Activated CD4-positive, alpha-beta memory T cell treated with anti-CD3 and anti-CD28 coated beads, Interleukin-2, amount 10 ng/mL, durations not matched to agents 7 days and 5 days (primary cell): ENCODE data around the gene PHLDB3. TPM values are rescaled to one million over a fixed set of nuclear protein-coding genes. Genes with fewer than 3 reads are reported as not detected.

Source experiments
- CTCF ChIA-PET: fragments of 350-600 bp; sonication (Branson Sonifier 250); formaldehyde crosslinking; loops from one replicate; lab custom pipeline; 2021; ENCODE audit warnings: antibody characterized with exemption, inconsistent platforms; lab: Charles Lee
- POLR2A ChIA-PET: fragments of 350-600 bp; sonication (Branson Sonifier 250); formaldehyde crosslinking; loops from one replicate; lab custom pipeline; 2021; ENCODE audit warnings: antibody characterized with exemption; lab: Charles Lee
- DNase-seq: peaks from one replicate; pipeline ENCODE4 v3.0.0-alpha.2; 2020
- H3K27ac Mint-ChIP-seq: one replicate; pipeline ENCODE4 v1.8.0; 2021; ENCODE audit warnings: mild to moderate bottlenecking, mixed read lengths
- H3K27me3 Mint-ChIP-seq: one replicate; pipeline ENCODE4 v1.8.0; 2021; ENCODE audit warnings: mixed read lengths
- H3K36me3 Mint-ChIP-seq: one replicate; pipeline ENCODE4 v1.8.0; 2021; ENCODE audit warnings: low read depth, mixed read lengths
- H3K4me1 Mint-ChIP-seq: one replicate; pipeline ENCODE4 v1.8.0; 2021; ENCODE audit warnings: mixed read lengths
- H3K4me3 Mint-ChIP-seq: one replicate; pipeline ENCODE4 v1.8.0; 2021; ENCODE audit warnings: mild to moderate bottlenecking, mixed read lengths
- H3K9me3 Mint-ChIP-seq: one replicate; pipeline ENCODE4 v1.8.0; 2021; ENCODE audit warnings: mixed read lengths
- total RNA-seq, 2 experiments: library from RNA; stranded (reverse); gene quantifications; one replicate each; pipeline ENCODE4 v1.2.3, GENCODE V29; 2021

Gene PHLDB3
- total RNA-seq, 2 experiments from 2014 or later = 12.0 to 15.2 TPM

GRCh38 chr19:43489310-43489709 is 15.2 kb downstream of the PHLDB3 start:
- POLR2A ChIA-PET = no interaction called here
- no peak for DNase-seq
- Mint-ChIP-seq H3K4me3 (no peak overlapping the region), H3K4me1 (no peaks in the 10 kb centered on the region), H3K27me3 (no peaks in the 10 kb centered on the region), H3K9me3 (no peaks in the 10 kb centered on the region), H3K27ac (no peak overlapping the region), H3K36me3 (peaks cover under 1% of the 10 kb centered on the region)
- CTCF ChIA-PET = no interaction called here

GRCh38 chr19:43488179-43488578 is 16.4 kb downstream of the PHLDB3 start:
- CTCF ChIA-PET = no interaction called here
- DNase-seq = no peak
- Mint-ChIP-seq H3K27ac (no peak overlapping the region), H3K36me3 (no peaks in the 10 kb centered on the region), H3K4me1 (no peaks in the 10 kb centered on the region), H3K9me3 (no peaks in the 10 kb centered on the region), H3K4me3 (no peak overlapping the region), H3K27me3 (no peaks in the 10 kb centered on the region)
- POLR2A ChIA-PET = no interaction called here

GRCh38 chr19:43486412-43486811 is 18.1 kb downstream of the PHLDB3 start:
- no peaks in the 10 kb centered on the region for H3K36me3 Mint-ChIP-seq
- CTCF ChIA-PET = no interaction called here
- no peak overlapping the region for H3K27ac Mint-ChIP-seq
- no peak for DNase-seq
- H3K4me1 Mint-ChIP-seq = no peaks in the 10 kb centered on the region
- no peak overlapping the region for H3K4me3 Mint-ChIP-seq
- no peaks in the 10 kb centered on the region for H3K27me3 Mint-ChIP-seq
- POLR2A ChIA-PET = no interaction called here
- no peaks in the 10 kb centered on the region for H3K9me3 Mint-ChIP-seq

GRCh38 chr19:43485951-43486350 is 18.6 kb downstream of the PHLDB3 start:
- ChIA-PET POLR2A (no interaction called here), CTCF (no interaction called here)
- H3K36me3 Mint-ChIP-seq = no peaks in the 10 kb centered on the region
- H3K27me3 Mint-ChIP-seq = no peaks in the 10 kb centered on the region
- no peaks in the 10 kb centered on the region for H3K4me1 Mint-ChIP-seq
- no peak overlapping the region for H3K4me3 Mint-ChIP-seq
- no peaks in the 10 kb centered on the region for H3K9me3 Mint-ChIP-seq
- no peak for DNase-seq
- H3K27ac Mint-ChIP-seq = no peak overlapping the region

- no peak overlapping the region for H3K27ac Mint-ChIP-seq
- H3K9me3 Mint-ChIP-seq = no peaks in the 10 kb centered on the region
- POLR2A ChIA-PET = interaction anchor here (0.9 kb wide), 1 partner anchor 21 kb away, joined by 3 read pairs; no protein-coding TSS in a partner anchor
- no peak for DNase-seq
- H3K4me3 Mint-ChIP-seq = no peak overlapping the region
- H3K36me3 Mint-ChIP-seq = no peaks in the 10 kb centered on the region
- CTCF ChIA-PET = interaction anchor here (0.6 to 1.7 kb wide), 3 partner anchors 37 to 54 kb away, joined by 3 to 6 read pairs (median 3); no protein-coding TSS in a partner anchor
- H3K27me3 Mint-ChIP-seq = no peaks in the 10 kb centered on the region
- H3K4me1 Mint-ChIP-seq = no peaks in the 10 kb centered on the region
These were observed 21.3 kb downstream of the PHLDB3 start for GRCh38 chr19:43483281-43483680.

GRCh38 chr19:43482193-43482592 is 22.4 kb downstream of the PHLDB3 start:
- no peaks in the 10 kb centered on the region for H3K27me3 Mint-ChIP-seq
- H3K4me3 Mint-ChIP-seq = no peak overlapping the region
- no peaks in the 10 kb centered on the region for H3K9me3 Mint-ChIP-seq
- no peak for DNase-seq
- H3K36me3 Mint-ChIP-seq = no peaks in the 10 kb centered on the region
- ChIA-PET CTCF (interaction anchor here (1.7 kb wide), 1 partner anchor 36 kb away, joined by 6 read pairs; no protein-coding TSS in a partner anchor), POLR2A (no interaction called here)
- no peak overlapping the region for H3K27ac Mint-ChIP-seq
- H3K4me1 Mint-ChIP-seq = no peaks in the 10 kb centered on the region

- Mint-ChIP-seq H3K4me3 (no peak overlapping the region), H3K36me3 (no peaks in the 10 kb centered on the region), H3K9me3 (no peaks in the 10 kb centered on the region), H3K27ac (no peak overlapping the region), H3K27me3 (no peaks in the 10 kb centered on the region), H3K4me1 (no peaks in the 10 kb centered on the region)
- DNase-seq = no peak
- ChIA-PET CTCF (no interaction called here), POLR2A (no interaction called here)
These were observed 22.8 kb downstream of the PHLDB3 start for GRCh38 chr19:43481701-43482100.

- Mint-ChIP-seq H3K4me1 (peaks cover 4% of the 10 kb centered on the region), H3K27ac (no peak overlapping the region), H3K4me3 (no peak overlapping the region), H3K36me3 (no peaks in the 10 kb centered on the region), H3K9me3 (no peaks in the 10 kb centered on the region), H3K27me3 (no peaks in the 10 kb centered on the region)
- ChIA-PET CTCF (interaction anchor here (1.3 to 1.4 kb wide), 2 partner anchors 10 to 33 kb away, joined by 3 to 5 read pairs; no protein-coding TSS in a partner anchor), POLR2A (interaction anchor here (1.2 kb wide), 1 partner anchor 23 kb away, joined by 3 read pairs; no protein-coding TSS in a partner anchor)
- no peak for DNase-seq
These were observed 24.0 kb downstream of the PHLDB3 start for GRCh38 chr19:43480574-43480973.

GRCh38 chr19:43479961-43480561 is 24.5 kb downstream of the PHLDB3 start:
- Mint-ChIP-seq H3K9me3 (no peaks in the 10 kb centered on the region), H3K36me3 (no peaks in the 10 kb centered on the region), H3K27ac (no peak overlapping the region), H3K27me3 (no peaks in the 10 kb centered on the region), H3K4me3 (no peak overlapping the region), H3K4me1 (peaks cover 7% of the 10 kb centered on the region)
- no peak for DNase-seq
- POLR2A ChIA-PET = interaction anchor here (1.0 to 1.2 kb wide), 2 partner anchors 16 to 24 kb away, joined by 3 to 4 read pairs; no protein-coding TSS in a partner anchor
- CTCF ChIA-PET = interaction anchor here (0.7 to 1.4 kb wide), 3 partner anchors 11 to 33 kb away, joined by 3 to 5 read pairs (median 3); no protein-coding TSS in a partner anchor

- H3K9me3 Mint-ChIP-seq = no peaks in the 10 kb centered on the region
- ChIA-PET CTCF (interaction anchor here (0.7 kb wide), 1 partner anchor 25 kb away, joined by 3 read pairs; no protein-coding TSS in a partner anchor), POLR2A (interaction anchor here (1.0 kb wide), 1 partner anchor 15 kb away, joined by 4 read pairs; no protein-coding TSS in a partner anchor)
- no peaks in the 10 kb centered on the region for H3K27me3 Mint-ChIP-seq
- peaks cover 8% of the 10 kb centered on the region for H3K4me1 Mint-ChIP-seq
- H3K36me3 Mint-ChIP-seq = no peaks in the 10 kb centered on the region
- DNase-seq = no peak
- H3K27ac Mint-ChIP-seq = no peak overlapping the region
- H3K4me3 Mint-ChIP-seq = no peak overlapping the region
These were observed 25.3 kb downstream of the PHLDB3 start for GRCh38 chr19:43479226-43479625.

- DNase-seq = no peak
- H3K4me3 Mint-ChIP-seq = no peak overlapping the region
- CTCF ChIA-PET = interaction anchor here (0.8 kb wide), 1 partner anchor 31 kb away, joined by 3 read pairs; no protein-coding TSS in a partner anchor
- no peaks in the 10 kb centered on the region for H3K9me3 Mint-ChIP-seq
- no peaks in the 10 kb centered on the region for H3K36me3 Mint-ChIP-seq
- H3K27me3 Mint-ChIP-seq = no peaks in the 10 kb centered on the region
- H3K27ac Mint-ChIP-seq = no peak overlapping the region
- POLR2A ChIA-PET = no interaction called here
- peaks cover 10% of the 10 kb centered on the region for H3K4me1 Mint-ChIP-seq
These were observed 26.2 kb downstream of the PHLDB3 start for GRCh38 chr19:43478323-43478722.

GRCh38 chr19:43476606-43477005 is 27.9 kb downstream of the PHLDB3 start:
- ChIA-PET CTCF (interaction anchor here (0.7 kb wide), 1 partner anchor 15 kb away, joined by 3 read pairs; no protein-coding TSS in a partner anchor), POLR2A (no interaction called here)
- Mint-ChIP-seq H3K4me3 (no peak overlapping the region), H3K27ac (no peak overlapping the region), H3K9me3 (no peaks in the 10 kb centered on the region), H3K36me3 (no peaks in the 10 kb centered on the region), H3K27me3 (no peaks in the 10 kb centered on the region), H3K4me1 (peaks cover 10% of the 10 kb centered on the region)
- no peak for DNase-seq

GRCh38 chr19:43474986-43475705 is 29.4 kb downstream of the PHLDB3 start:
- Mint-ChIP-seq H3K9me3 (no peaks in the 10 kb centered on the region), H3K27ac (no peak overlapping the region), H3K36me3 (no peaks in the 10 kb centered on the region), H3K4me1 (peaks cover 10% of the 10 kb centered on the region), H3K4me3 (peak overlapping the region; percentile 57), H3K27me3 (no peaks in the 10 kb centered on the region)
- POLR2A ChIA-PET = interaction anchor here (1.5 to 1.6 kb wide), 2 partner anchors 12 to 49 kb away, joined by 3 to 8 read pairs; no protein-coding TSS in a partner anchor
- CTCF ChIA-PET = interaction anchor here (1.2 to 1.7 kb wide), 2 partner anchors 12 to 28 kb away, joined by 3 to 7 read pairs; no protein-coding TSS in a partner anchor
- DNase-seq = peak; percentile 91
